HepG2 (cell line): Measurements from ENCODE around the gene HYAL2. TPM values are rescaled to one million over a fixed set of nuclear protein-coding genes. Genes with fewer than 3 reads are reported as not detected.

Source experiments
- ATAC-seq: fragments of 200-7000 bp; cut with Tn5 transposase; 3 replicates; pipeline ENCODE4 v1.9.1; 2020; ENCODE audit warnings: mild to moderate bottlenecking, moderate library complexity
- BruUV-seq: library from RNA; stranded (reverse); fragments of 400-500 nt; replicated peaks from 2 replicates; lab custom pipeline; 2021; lab: Mats Ljungman, UMichigan
- CTCF ChIA-PET: fragments of 300-600 bp; formaldehyde crosslinking; extraction: SDS; loops from one replicate; lab custom pipeline; 2021; ENCODE audit warnings: low total read pairs, inconsistent platforms, low intra/inter-chr PET ratio; lab: Yijun Ruan, JAX
- POLR2A ChIA-PET: fragments of 350-600 bp; sonication (Branson Sonifier 250); formaldehyde crosslinking; loops from one replicate; lab custom pipeline; 2020; ENCODE audit warnings: antibody characterized with exemption, inconsistent platforms; lab: Yijun Ruan, JAX
- DNase-seq: peaks from one replicate; pipeline ENCODE4 v3.0.0-alpha.2; 2015; ENCODE audit warnings: low spot score
- FAIRE-seq: peaks from 3 replicates; lab custom pipeline; 2011; peaks lifted over from hg19 to GRCh38; lab: Jason Lieb, UNC
- H2AFZ ChIP-seq: one replicate; pipeline ENCODE4 v1.6.1; 2011; ENCODE audit warnings: low read length, inconsistent platforms
- H3K27ac ChIP-seq: fragments of 300-600 bp; 3 replicates; pipeline ENCODE4 v1.8.0; 2011; ENCODE audit warnings: mixed run types, mild to moderate bottlenecking, mixed read lengths, low read length, inconsistent platforms; ENCODE audit not compliant: insufficient read depth; ENCODE audit errors: extremely low read length
- H3K27me3 ChIP-seq, 2 experiments: fragments of 200-600 bp in 1 of 2; 2 replicates in 1 of 2; 3 replicates in 1 of 2; pipeline versions ENCODE4 v1.6.0 to v1.8.0; 2011; ENCODE audit warnings: low read length in 2 of 2, mild to moderate bottlenecking in 2 of 2, moderate library complexity in 2 of 2, inconsistent platforms in 1 of 2; ENCODE audit not compliant: insufficient read depth in 2 of 2, control insufficient read depth in 1 of 2
- H3K36me3 ChIP-seq, 2 experiments: fragments of 200-600 bp in 1 of 2; replicated peaks in 1 of 2; 2 replicates in 1 of 2; 3 replicates in 1 of 2; pipeline versions ENCODE4 v1.5.1 to v1.8.0; 2011; ENCODE audit warnings: low read length in 2 of 2, inconsistent platforms in 1 of 2; ENCODE audit not compliant: insufficient read depth in 2 of 2, control insufficient read depth in 1 of 2
- H3K4me1 ChIP-seq: 2 replicates; pipeline ENCODE4 v1.5.1; 2012; ENCODE audit warnings: low read length, inconsistent platforms; ENCODE audit not compliant: insufficient read depth
- H3K4me2 ChIP-seq: 2 replicates; pipeline ENCODE4 v1.6.0; 2011; ENCODE audit warnings: low read depth, low read length, inconsistent platforms
- H3K4me3 ChIP-seq, 3 experiments: fragments of 200-600 bp in 1 of 3; sonication (generic), shearing (Covaris generic) in 1 of 3; replicated peaks in 1 of 3; 2 replicates each; pipeline ENCODE4 v1.5.1; 2011 to 2016; ENCODE audit warnings: low read length in 3 of 3, inconsistent platforms in 2 of 3, low read depth in 2 of 3, mild to moderate bottlenecking in 2 of 3, control low read depth in 1 of 3, mixed read lengths in 1 of 3; ENCODE audit not compliant: insufficient read depth in 1 of 3
- H3K79me2 ChIP-seq: one replicate; pipeline ENCODE4 v1.6.1; 2011; ENCODE audit warnings: low read length, inconsistent platforms; ENCODE audit not compliant: insufficient read depth
- H3K9ac ChIP-seq: 2 replicates; pipeline ENCODE4 v1.6.0; 2011; ENCODE audit warnings: mild to moderate bottlenecking, low read depth, low read length, inconsistent platforms; ENCODE audit not compliant: insufficient read depth
- H3K9me3 ChIP-seq: 2 replicates; pipeline ENCODE4 v1.5.1; 2012; ENCODE audit warnings: mild to moderate bottlenecking, low read length
- H4K20me1 ChIP-seq: 2 replicates; pipeline ENCODE4 v1.6.0; 2011; ENCODE audit warnings: inconsistent platforms, mild to moderate bottlenecking, low read length, moderate library complexity; ENCODE audit not compliant: insufficient read depth
- DMTF1 ChIP-seq: sonication (generic); formaldehyde crosslinking; IDR thresholded peaks from 2 replicates; pipeline ENCODE4 v1.4.0; 2020; ENCODE audit warnings: mild to moderate bottlenecking, missing genetic modification reagents
- GABPA ChIP-seq, 2 experiments: IDR thresholded peaks; 2 replicates each; pipeline ENCODE4 v1.6.1; 2011 to 2016; ENCODE audit warnings: low read depth in 2 of 2, low read length in 1 of 2, missing biosample characterization in 1 of 2, missing genetic modification characterization in 1 of 2
- HDAC6 ChIP-seq: fragments of 200-600 bp; sonication (generic); IDR thresholded peaks from 2 replicates; pipeline ENCODE4 v1.7.0; 2017; ENCODE audit warnings: mild to moderate bottlenecking, antibody characterized with exemption, low read length, low read depth
- HIC2 ChIP-seq: sonication (generic); formaldehyde crosslinking; IDR thresholded peaks from 2 replicates; pipeline ENCODE4 v1.9.0; 2022; ENCODE audit warnings: low read depth, missing genetic modification reagents
- MTF1 ChIP-seq: sonication (generic); formaldehyde crosslinking; IDR thresholded peaks from 2 replicates; pipeline ENCODE4 v1.5.0; 2020; ENCODE audit warnings: missing genetic modification reagents
- THAP8 ChIP-seq: sonication (generic); formaldehyde crosslinking; IDR thresholded peaks from 2 replicates; pipeline ENCODE4 v1.5.1; 2020; ENCODE audit warnings: missing genetic modification reagents, mild to moderate bottlenecking, borderline replicate concordance
- ZBTB25 ChIP-seq: IDR thresholded peaks from 2 replicates; pipeline ENCODE4 v1.6.1; 2018; ENCODE audit warnings: missing genetic modification reagents
- ZNF460 ChIP-seq: sonication (generic); formaldehyde crosslinking; IDR thresholded peaks from 2 replicates; pipeline ENCODE4 v1.5.1; 2020; ENCODE audit warnings: missing genetic modification reagents, mild to moderate bottlenecking, borderline replicate concordance
- ZNF468 ChIP-seq: sonication (generic); formaldehyde crosslinking; IDR thresholded peaks from 2 replicates; pipeline ENCODE4 v1.8.0; 2022; ENCODE audit warnings: mild to moderate bottlenecking, moderate library complexity, missing genetic modification reagents
- ZNF501 ChIP-seq: sonication (generic); formaldehyde crosslinking; IDR thresholded peaks from 2 replicates; pipeline ENCODE4 v1.5.1; 2020; ENCODE audit warnings: mild to moderate bottlenecking, moderate library complexity, missing genetic modification reagents
- WGBS: methylation state at CpG from one replicate; pipeline ENCODE4 v1.1.6; 2017; ENCODE audit warnings: low lambda C conversion rate; 5-methylcytosine and 5-hydroxymethylcytosine counted together
- in situ Hi-C: cut with HindIII; loops from 2 replicates; pipeline ENCODE4 v1.10.0; 2017; ENCODE audit warnings: low pct_unique_long_range_greater_than_20kb; ENCODE audit not compliant: extremely low pct_ligation_motif_present
- intact Hi-C: fragments of 100-400 bp; cut with micrococcal nuclease; formaldehyde crosslinking; loops from one replicate; pipeline ENCODE4 v1.10.0; 2022; ENCODE audit not compliant: unreplicated experiment
- polyA plus RNA-seq, 8 experiments: library from polyadenylated mRNA; depleted of rRNA in 3 of 8; stranded (reverse) in 7 of 8; unstranded in 1 of 8; fragments of >200 nt; fragmentation: Illumina TruSeq in 4 of 8; extraction: Trizol in 4 of 8; gene quantifications; 2 replicates each; pipeline versions ENCODE4 v1.2.1 to v1.2.3, GENCODE V29; 2011 to 2016; ENCODE audit warnings: low read depth in 4 of 8, missing spikeins in 1 of 8, mixed read lengths in 1 of 8; ENCODE audit not compliant: insufficient read depth in 1 of 8
- total RNA-seq, 5 experiments: library from RNA; depleted of rRNA; stranded (reverse); fragments of >200 nt; fragmentation: Illumina TruSeq; extraction: Trizol; gene quantifications; 2 replicates each; pipeline ENCODE4 v1.2.3, GENCODE V29; 2016; ENCODE audit warnings: low read depth in 1 of 5

The HYAL2 gene
- total and polyA plus RNA-seq, 2 of the 13 experiments (the other 11 are each of a cell fraction or from before 2014, with no cell fraction given), result 76.2 to 102 TPM

- intact Hi-C loops, result no loop called here
- Histone ChIP-seq H3K4me3 (peak overlapping the region; percentile 86 to 89 (median 88)), H4K20me1 (peaks cover 12% of the 10 kb centered on the region), H3K9me3 (no peaks in the 10 kb centered on the region), H3K36me3 (peaks cover 10 to 19% of the 10 kb centered on the region in 2 experiments; a peak in 4 of 5 replicates), H3K9ac (peak overlapping the region; percentile 95), H3K27ac (peak overlapping the region; percentile 85), H3K79me2 (peaks cover 46% of the 10 kb centered on the region), H3K4me1 (peaks cover 51% of the 10 kb centered on the region), H2AFZ (no peak overlapping the region), H3K4me2 (peak overlapping the region; percentile 97), H3K27me3 (peaks cover 1 to 2% of the 10 kb centered on the region in 2 experiments; a peak in 1 of 5 replicates)
- FAIRE-seq, result peak; percentile 46
- WGBS, result 0% methylated on average over 10 of the region's 31 CpGs
- BruUV-seq, result TSS peak; percentile 76
- ChIA-PET POLR2A (interaction anchor here (0.7 to 4.7 kb wide), 36 partner anchors 9 to 1163 kb away, joined by 3 to 66 read pairs (median 6); partner anchors contain the start of genes C3orf18, CYB561D2, DCAF1 and GNAI2), CTCF (no interaction called here)
- DNase-seq, result no peak
- peak; percentile 18 for ATAC-seq
- in situ Hi-C loops, result no loop called here
- no peak for TF ChIP-seq ZNF501 (CRISPR knock-in tag)
- TF ChIP-seq HDAC6, result no peak
- no peak for TF ChIP-seq HIC2 (CRISPR knock-in tag)
- TF ChIP-seq GABPA (IDR thresholded peaks at IDR 0.05; ENCODE audit: low read depth, low read length), result no peak
- TF ChIP-seq GABPA (CRISPR knock-in tag; IDR thresholded peaks at IDR 0.05; ENCODE audit: low read depth), result no peak
- 0 out of 2 replicates have a peak, but pooled peaks have one; percentile 17 for TF ChIP-seq MTF1 (CRISPR knock-in tag)
- peak; percentile 23; the same call in 1 of the 2 replicates for TF ChIP-seq THAP8 (CRISPR knock-in tag)
- TF ChIP-seq ZNF460 (CRISPR knock-in tag), result no peak
- no peak for TF ChIP-seq ZBTB25 (CRISPR knock-in tag)
- peak; percentile 26; the same call in 1 of the 2 replicates for TF ChIP-seq DMTF1
- TF ChIP-seq ZNF468 (CRISPR knock-in tag), result peak; percentile 95; the same call in 1 of the 2 replicates
Observed at GRCh38 chr3:50336452-50337174, 14.1 kb upstream of the HYAL2 start.
